ENCODE results near the gene PARN.
"Not testable (repeated sequence)": the region's sequence is repeated elsewhere in the genome, so short reads cannot be mapped to it uniquely, and the experiment has no call there.

GRCh38 chr16:14403001-14403389 lies 227.1 kb downstream of the PARN start:
- not testable (repeated sequence) for TF ChIP-seq CTCF (conservative IDR thresholded peaks at IDR 0.05 in 1 of 2, IDR thresholded peaks at IDR 0.05 in 1 of 2; ENCODE audit: low read depth in 1 of 2, low read length in 2 of 2); EZH2 (IDR thresholded peaks at IDR 0.05; ENCODE audit: low read length, missing control alignments)
